K562 (cell line): ENCODE measurements around the gene PCDH9. TPM values are rescaled to one million over a fixed set of nuclear protein-coding genes. Genes with fewer than 3 reads are reported as not detected.

Experiments used
- ATAC-seq: fragments of 200-7000 bp; cut with Tn5 transposase; 3 replicates; pipeline ENCODE4 v1.9.1; 2020; ENCODE audit warnings: moderate library complexity
- BruUV-seq: library from RNA; stranded (reverse); fragments of 400-500 nt; replicated peaks from 2 replicates; lab custom pipeline; 2021; lab: Mats Ljungman, UMichigan
- CTCF ChIA-PET: fragments of 300-600 bp; formaldehyde crosslinking; extraction: SDS; loops from one replicate; lab custom pipeline; 2021; ENCODE audit warnings: low intra/inter-chr PET ratio; lab: Yijun Ruan, JAX
- POLR2A ChIA-PET: fragments of 300-600, 350-650 bp; sonication (Branson Sonifier 250); formaldehyde crosslinking; extraction: SDS; loops from one replicate; lab custom pipeline; 2021; ENCODE audit warnings: antibody characterized with exemption, inconsistent platforms; lab: Yijun Ruan, JAX
- DNase-seq, 4 experiments: peaks; one replicate each; pipeline versions ENCODE4 v3.0.0 to v3.0.0-alpha.2; 2011 to 2018; ENCODE audit warnings: low spot score in 3 of 4, mixed read lengths in 3 of 4; ENCODE audit errors: extremely low read depth in 1 of 4
- FAIRE-seq: peaks from 2 replicates; lab custom pipeline; 2011; peaks lifted over from hg19 to GRCh38; lab: Jason Lieb, UNC
- H2AFZ ChIP-seq: 2 replicates; pipeline ENCODE4 v1.6.0; 2011; ENCODE audit warnings: low read depth, low read length, control low read depth, inconsistent platforms
- H3K27ac ChIP-seq: fragments of 200-600 bp; 3 replicates; pipeline ENCODE4 v1.8.0; 2011; ENCODE audit warnings: low read depth, mild to moderate bottlenecking, control low read depth, inconsistent platforms, low read length, moderate library complexity, mixed read lengths; ENCODE audit errors: extremely low read depth
- H3K27me3 ChIP-seq, 2 experiments: fragments of 300-600 bp in 1 of 2; 2 replicates in 1 of 2; 3 replicates in 1 of 2; pipeline versions ENCODE4 v1.6.0 to v1.8.0; 2011; ENCODE audit warnings: inconsistent platforms in 2 of 2, low read length in 2 of 2, mild to moderate bottlenecking in 1 of 2, mixed read lengths in 1 of 2, moderate library complexity in 1 of 2; ENCODE audit not compliant: control insufficient read depth in 2 of 2, insufficient read depth in 2 of 2
- H3K36me3 ChIP-seq: fragments of 300-600 bp; 3 replicates; pipeline ENCODE4 v1.8.0; 2011; ENCODE audit warnings: mild to moderate bottlenecking, low read length, inconsistent platforms; ENCODE audit not compliant: control insufficient read depth, insufficient read depth
- H3K4me1 ChIP-seq, 2 experiments: fragments of 200-600 bp in 1 of 2; replicated peaks in 1 of 2; 2 replicates in 1 of 2; 3 replicates in 1 of 2; pipeline versions ENCODE4 v1.5.1 to v1.8.0; 2011; ENCODE audit warnings: inconsistent platforms in 2 of 2, low read length in 2 of 2, mild to moderate bottlenecking in 1 of 2, mixed read lengths in 1 of 2, moderate library complexity in 1 of 2; ENCODE audit not compliant: control insufficient read depth in 2 of 2, insufficient read depth in 2 of 2
- H3K4me2 ChIP-seq: 2 replicates; pipeline ENCODE4 v1.6.1; 2011; ENCODE audit warnings: low read length, control low read depth, inconsistent platforms, mixed read lengths; ENCODE audit not compliant: insufficient read depth
- H3K4me3 ChIP-seq: fragments of 200-600 bp; sonication (generic), shearing (Covaris generic); 2 replicates; pipeline ENCODE4 v1.5.1; 2016; ENCODE audit warnings: control low read depth, inconsistent platforms
- H3K79me2 ChIP-seq: fragments of 200-600 bp; 3 replicates; pipeline ENCODE4 v1.8.0; 2011; ENCODE audit warnings: low read length, inconsistent platforms; ENCODE audit not compliant: control insufficient read depth, insufficient read depth
- H3K9ac ChIP-seq, 2 experiments: 2 replicates each; pipeline versions ENCODE4 v1.6.0 to v1.6.1; 2011; ENCODE audit warnings: low read depth in 2 of 2, low read length in 2 of 2, control low read depth in 1 of 2, inconsistent platforms in 1 of 2, mild to moderate bottlenecking in 1 of 2, mixed read lengths in 1 of 2; ENCODE audit not compliant: insufficient read depth in 1 of 2
- H3K9me1 ChIP-seq: one replicate; pipeline ENCODE4 v1.6.0; 2011; ENCODE audit warnings: inconsistent platforms, mild to moderate bottlenecking, low read length, moderate library complexity; ENCODE audit not compliant: control insufficient read depth, insufficient read depth
- H3K9me3 ChIP-seq: replicated peaks from 2 replicates; pipeline ENCODE4 v1.5.1; 2011; ENCODE audit warnings: low read depth, low read length, inconsistent platforms; ENCODE audit not compliant: control insufficient read depth, insufficient read depth
- H4K20me1 ChIP-seq: replicated peaks from 2 replicates; pipeline ENCODE4 v1.6.1; 2011; ENCODE audit warnings: low read length, inconsistent platforms, mixed read lengths; ENCODE audit not compliant: control insufficient read depth, insufficient read depth
- CEBPB ChIP-seq: fragments of 450-650 bp; IDR thresholded peaks from 2 replicates; pipeline ENCODE4 v1.6.1; 2016; ENCODE audit warnings: missing genetic modification characterization, missing compliant biosample characterization
- E2F5 ChIP-seq: sonication (generic); formaldehyde crosslinking; IDR thresholded peaks from 2 replicates; pipeline ENCODE4 v1.8.0; 2022; ENCODE audit warnings: mild to moderate bottlenecking, missing genetic modification reagents
- MAFF ChIP-seq: IDR thresholded peaks from 2 replicates; pipeline ENCODE4 v1.6.1; 2012; ENCODE audit warnings: low read length, improper control_type of control experiment
- NCOA2 ChIP-seq, 2 experiments: fragments of 450-650 bp; IDR thresholded peaks; 2 replicates each; pipeline ENCODE4 v1.6.1; 2018; ENCODE audit warnings: mild to moderate bottlenecking in 2 of 2, moderate library complexity in 1 of 2; ENCODE audit not compliant: partially characterized antibody in 2 of 2
- SMC3 ChIP-seq: conservative IDR thresholded peaks from 2 replicates; pipeline ENCODE4 v1.6.1; 2011; ENCODE audit warnings: low read depth, low read length, improper control_type of control experiment; ENCODE audit not compliant: insufficient read depth
- THRAP3 ChIP-seq: fragments of 450-650 bp; IDR thresholded peaks from 2 replicates; pipeline ENCODE4 v1.6.1; 2016; ENCODE audit warnings: mild to moderate bottlenecking, inconsistent platforms, borderline replicate concordance
- WGBS: fragments of 100-300 bp; shearing (Covaris generic); methylation state at CpG from one replicate; pipeline ENCODE4 v1.1.6; 2016; ENCODE audit warnings: low coverage, mixed read lengths; ENCODE audit not compliant: insufficient coverage; ENCODE audit errors: missing lambda C conversion rate; 5-methylcytosine and 5-hydroxymethylcytosine counted together
- in situ Hi-C: fragments of 300-500 bp; cut with MboI; formaldehyde crosslinking; loops from 4 replicates; pipeline ENCODE4 v1.15.0; 2018; ENCODE audit warnings: inconsistent platforms, mixed read lengths
- intact Hi-C: fragments of 100-400 bp; cut with micrococcal nuclease; formaldehyde crosslinking; loops from 2 replicates; pipeline ENCODE4 v1.14.2; 2022
- polyA plus RNA-seq, 8 experiments: library from polyadenylated mRNA; depleted of rRNA in 4 of 8; stranded (reverse) in 5 of 8; unstranded in 3 of 8; fragments of >200 nt; fragmentation: Nextera tagmentation in 2 of 8; fragmentation: Illumina TruSeq in 1 of 8; extraction: Ambion mirVana in 2 of 8; extraction: Trizol in 1 of 8; gene quantifications; 2 replicates each; pipeline versions ENCODE4 v1.2.1 to v1.2.3, GENCODE V29; 2011 to 2014; ENCODE audit warnings: inconsistent platforms in 1 of 8, missing spikeins in 1 of 8
- total RNA-seq, 7 experiments: library from RNA; depleted of rRNA in 6 of 7; stranded (reverse); fragments of >200 nt in 6 of 7; fragmentation: Illumina TruSeq in 2 of 7; extraction: Trizol in 2 of 7; gene quantifications; 2 replicates each; pipeline versions ENCODE4 v1.2.1 to v1.2.3, GENCODE V29; 2011 to 2021; ENCODE audit warnings: low replicate concordance in 1 of 7
- TF ChIP-seq, protein P1 (sequence below): sonication (generic); formaldehyde crosslinking; IDR thresholded peaks from 2 replicates; pipeline ENCODE4 v1.8.0; 2022; ENCODE audit warnings: missing genetic modification reagents, mild to moderate bottlenecking, borderline replicate concordance
- TF ChIP-seq, protein P2 (sequence below), 2 experiments: fragments of 450-650 bp; IDR thresholded peaks; 2 replicates each; pipeline ENCODE4 v1.6.1; 2016; ENCODE audit warnings: mild to moderate bottlenecking in 2 of 2, borderline replicate concordance in 1 of 2, low read depth in 1 of 2, moderate library complexity in 1 of 2

Gene PCDH9
- total and polyA plus RNA-seq, 9 of the 15 experiments (the other 6 are each of a cell fraction or from before 2014, with no cell fraction given): 1.1 to 6.7 (median 4.9) TPM

DNA sequence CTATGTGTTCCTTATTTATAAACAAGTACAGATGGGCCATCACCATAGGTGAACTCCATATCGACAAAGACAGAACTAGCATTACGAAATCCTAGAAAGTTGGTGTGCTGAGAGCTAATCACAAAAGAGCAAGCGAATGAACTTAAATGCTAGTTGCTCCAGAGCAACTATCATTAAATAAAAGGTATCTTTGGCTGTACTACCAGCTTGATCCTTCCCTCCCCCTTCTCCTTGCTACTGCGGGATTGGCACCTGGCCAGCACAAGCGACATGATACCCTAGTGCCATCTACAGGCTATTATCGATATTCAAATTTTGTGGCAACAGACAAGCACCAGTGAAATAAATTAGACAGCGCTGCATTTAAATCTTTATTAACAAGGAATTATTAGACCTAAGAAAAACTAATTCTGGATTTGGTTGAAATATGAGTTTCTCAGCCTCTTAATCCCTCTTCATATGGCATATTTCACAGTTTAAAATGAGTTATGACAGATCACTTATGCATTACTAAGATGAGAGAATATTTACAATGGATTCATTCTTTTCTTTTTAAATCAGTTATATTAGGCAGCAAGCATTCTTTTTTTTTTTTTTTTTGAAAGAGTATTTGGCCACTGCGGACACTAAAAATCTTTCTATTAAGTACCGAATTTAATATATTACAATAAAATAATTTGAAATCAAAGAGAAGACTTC, 5.8 kb downstream of the PCDH9 start:
- Histone ChIP-seq H2AFZ (peak overlapping the region; percentile 29; the same call in 1 of the 2 replicates), H4K20me1 (no peaks in the 10 kb centered on the region), H3K27ac (no peak overlapping the region), H3K9me3 (no peaks in the 10 kb centered on the region), H3K4me1 (peaks cover 0 to under 1% of the 10 kb centered on the region in 2 experiments; a peak in 1 of 5 replicates), H3K36me3 (no peaks in the 10 kb centered on the region), H3K9me1 (no peaks in the 10 kb centered on the region), H3K9ac (no peak overlapping the region), H3K27me3 (no peaks in the 10 kb centered on the region), H3K4me2 (peak overlapping the region; percentile 40; the same call in 1 of the 2 replicates), H3K4me3 (no peak overlapping the region), H3K79me2 (no peaks in the 10 kb centered on the region)
- intact Hi-C loops: loop anchor here (5.0 to 10.0 kb wide), 2 partner anchors 147 to 729 kb away; no protein-coding TSS in a partner anchor
- ATAC-seq (peak; percentile 82), FAIRE-seq (peak; percentile 87), DNase-seq (peak; percentile 51 to 78 (median 62))
- ChIA-PET POLR2A (interaction anchor here (1.1 kb wide), 1 partner anchor 596 kb away, joined by 3 read pairs; no protein-coding TSS in a partner anchor), CTCF (interaction anchor here (0.6 to 1.7 kb wide), 2 partner anchors 478 to 1567 kb away, joined by 3 to 5 read pairs; no protein-coding TSS in a partner anchor)
- 4% methylated on average over 8 of the region's 9 CpGs for WGBS
- BruUV-seq: no TSS peak
- in situ Hi-C loops: no loop called here
- TF ChIP-seq CEBPB (tag): peak; percentile 43; the same call in 1 of the 2 replicates
- TF ChIP-seq NCOA2 (IDR thresholded peaks at IDR 0.05; ENCODE audit: partially characterized antibody in 2 of 2): peak in 1 of 2 experiments; percentile 47
- TF ChIP-seq MAFF: no peak
- TF ChIP-seq, protein P1, sequence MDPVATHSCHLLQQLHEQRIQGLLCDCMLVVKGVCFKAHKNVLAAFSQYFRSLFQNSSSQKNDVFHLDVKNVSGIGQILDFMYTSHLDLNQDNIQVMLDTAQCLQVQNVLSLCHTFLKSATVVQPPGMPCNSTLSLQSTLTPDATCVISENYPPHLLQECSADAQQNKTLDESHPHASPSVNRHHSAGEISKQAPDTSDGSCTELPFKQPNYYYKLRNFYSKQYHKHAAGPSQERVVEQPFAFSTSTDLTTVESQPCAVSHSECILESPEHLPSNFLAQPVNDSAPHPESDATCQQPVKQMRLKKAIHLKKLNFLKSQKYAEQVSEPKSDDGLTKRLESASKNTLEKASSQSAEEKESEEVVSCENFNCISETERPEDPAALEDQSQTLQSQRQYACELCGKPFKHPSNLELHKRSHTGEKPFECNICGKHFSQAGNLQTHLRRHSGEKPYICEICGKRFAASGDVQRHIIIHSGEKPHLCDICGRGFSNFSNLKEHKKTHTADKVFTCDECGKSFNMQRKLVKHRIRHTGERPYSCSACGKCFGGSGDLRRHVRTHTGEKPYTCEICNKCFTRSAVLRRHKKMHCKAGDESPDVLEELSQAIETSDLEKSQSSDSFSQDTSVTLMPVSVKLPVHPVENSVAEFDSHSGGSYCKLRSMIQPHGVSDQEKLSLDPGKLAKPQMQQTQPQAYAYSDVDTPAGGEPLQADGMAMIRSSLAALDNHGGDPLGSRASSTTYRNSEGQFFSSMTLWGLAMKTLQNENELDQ (CRISPR knock-in tag): no peak
- peak; percentile 51 for TF ChIP-seq SMC3
- TF ChIP-seq THRAP3: no peak
- TF ChIP-seq E2F5 (CRISPR knock-in tag): no peak
- TF ChIP-seq, protein P2, sequence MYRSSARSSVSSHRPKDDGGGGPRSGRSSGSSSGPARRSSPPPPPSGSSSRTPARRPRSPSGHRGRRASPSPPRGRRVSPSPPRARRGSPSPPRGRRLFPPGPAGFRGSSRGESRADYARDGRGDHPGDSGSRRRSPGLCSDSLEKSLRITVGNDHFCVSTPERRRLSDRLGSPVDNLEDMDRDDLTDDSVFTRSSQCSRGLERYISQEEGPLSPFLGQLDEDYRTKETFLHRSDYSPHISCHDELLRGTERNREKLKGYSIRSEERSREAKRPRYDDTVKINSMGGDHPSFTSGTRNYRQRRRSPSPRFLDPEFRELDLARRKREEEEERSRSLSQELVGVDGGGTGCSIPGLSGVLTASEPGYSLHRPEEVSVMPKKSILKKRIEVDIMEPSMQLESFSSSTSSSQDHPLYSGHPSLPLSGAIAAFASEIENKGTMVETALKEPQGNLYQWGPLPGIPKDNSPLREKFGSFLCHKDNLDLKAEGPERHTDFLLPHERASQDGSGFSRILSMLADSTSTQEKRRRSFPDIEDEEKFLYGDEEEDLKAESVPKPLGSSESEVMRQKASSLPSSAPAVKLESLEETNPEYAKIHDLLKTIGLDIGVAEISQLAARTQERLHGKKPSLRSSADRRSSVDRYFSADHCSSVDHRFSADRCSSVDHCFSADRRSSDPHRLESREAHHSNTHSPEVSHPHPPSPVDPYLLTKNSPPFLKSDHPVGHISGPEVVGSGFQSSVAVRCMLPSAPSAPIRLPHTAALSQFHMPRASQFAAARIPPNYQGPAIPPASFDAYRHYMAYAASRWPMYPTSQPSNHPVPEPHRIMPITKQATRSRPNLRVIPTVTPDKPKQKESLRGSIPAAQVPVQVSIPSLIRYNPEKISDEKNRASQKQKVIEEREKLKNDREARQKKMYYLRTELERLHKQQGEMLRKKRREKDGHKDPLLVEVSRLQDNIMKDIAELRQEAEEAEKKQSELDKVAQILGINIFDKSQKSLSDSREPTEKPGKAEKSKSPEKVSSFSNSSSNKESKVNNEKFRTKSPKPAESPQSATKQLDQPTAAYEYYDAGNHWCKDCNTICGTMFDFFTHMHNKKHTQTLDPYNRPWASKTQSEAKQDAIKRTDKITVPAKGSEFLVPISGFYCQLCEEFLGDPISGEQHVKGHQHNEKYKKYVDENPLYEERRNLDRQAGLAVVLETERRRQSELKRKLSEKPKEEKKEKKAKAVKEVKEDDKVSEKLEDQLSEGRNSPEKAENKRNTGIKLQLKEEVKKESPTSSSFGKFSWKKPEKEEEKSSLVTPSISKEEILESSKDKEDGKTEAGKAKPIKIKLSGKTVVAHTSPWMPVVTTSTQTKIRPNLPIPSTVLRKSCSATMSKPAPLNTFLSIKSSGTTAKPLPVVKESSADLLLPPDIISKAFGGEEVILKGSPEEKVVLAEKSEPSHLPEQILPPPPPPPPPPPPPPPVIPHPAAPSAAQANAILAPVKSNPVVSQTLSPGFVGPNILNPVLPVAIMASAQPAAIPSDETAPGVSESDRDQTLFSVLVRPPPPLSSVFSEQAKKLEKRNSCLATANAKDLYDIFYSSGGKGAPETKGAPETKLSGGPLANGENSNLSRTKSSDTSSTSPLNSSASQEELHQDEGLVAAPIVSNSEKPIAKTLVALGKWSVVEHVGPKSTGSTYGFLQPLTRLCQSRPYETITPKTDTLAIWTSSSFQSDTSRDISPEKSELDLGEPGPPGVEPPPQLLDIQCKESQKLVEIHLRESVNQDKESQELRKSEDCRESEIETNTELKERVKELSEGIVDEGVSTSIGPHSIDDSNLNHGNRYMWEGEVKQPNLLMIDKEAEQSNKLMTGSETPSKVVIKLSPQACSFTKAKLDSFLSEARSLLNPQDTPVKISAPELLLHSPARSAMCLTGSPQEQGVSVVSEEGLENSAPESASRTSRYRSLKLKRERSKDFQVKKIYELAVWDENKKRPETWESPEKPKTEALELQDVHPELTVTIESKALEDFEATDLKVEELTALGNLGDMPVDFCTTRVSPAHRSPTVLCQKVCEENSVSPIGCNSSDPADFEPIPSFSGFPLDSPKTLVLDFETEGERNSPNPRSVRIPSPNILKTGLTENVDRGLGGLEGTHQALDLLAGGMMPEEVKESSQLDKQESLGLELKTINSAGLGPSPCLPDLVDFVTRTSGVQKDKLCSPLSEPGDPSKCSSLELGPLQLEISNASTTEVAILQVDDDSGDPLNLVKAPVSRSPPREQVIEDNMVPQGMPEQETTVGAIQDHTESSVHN (IDR thresholded peaks at IDR 0.05; ENCODE audit: borderline replicate concordance in 1 of 2, low read depth in 1 of 2): no peak
